Measurements from ENCODE around the gene NEURL3. TPM values are rescaled to one million over a fixed set of nuclear protein-coding genes. Genes with fewer than 3 reads are reported as not detected.

The NEURL3 gene
- total and polyA plus RNA-seq, 7 experiments from 2014 or later = 0.27 to 1.3 (median 0.43) TPM; not detected in 4

DNA sequence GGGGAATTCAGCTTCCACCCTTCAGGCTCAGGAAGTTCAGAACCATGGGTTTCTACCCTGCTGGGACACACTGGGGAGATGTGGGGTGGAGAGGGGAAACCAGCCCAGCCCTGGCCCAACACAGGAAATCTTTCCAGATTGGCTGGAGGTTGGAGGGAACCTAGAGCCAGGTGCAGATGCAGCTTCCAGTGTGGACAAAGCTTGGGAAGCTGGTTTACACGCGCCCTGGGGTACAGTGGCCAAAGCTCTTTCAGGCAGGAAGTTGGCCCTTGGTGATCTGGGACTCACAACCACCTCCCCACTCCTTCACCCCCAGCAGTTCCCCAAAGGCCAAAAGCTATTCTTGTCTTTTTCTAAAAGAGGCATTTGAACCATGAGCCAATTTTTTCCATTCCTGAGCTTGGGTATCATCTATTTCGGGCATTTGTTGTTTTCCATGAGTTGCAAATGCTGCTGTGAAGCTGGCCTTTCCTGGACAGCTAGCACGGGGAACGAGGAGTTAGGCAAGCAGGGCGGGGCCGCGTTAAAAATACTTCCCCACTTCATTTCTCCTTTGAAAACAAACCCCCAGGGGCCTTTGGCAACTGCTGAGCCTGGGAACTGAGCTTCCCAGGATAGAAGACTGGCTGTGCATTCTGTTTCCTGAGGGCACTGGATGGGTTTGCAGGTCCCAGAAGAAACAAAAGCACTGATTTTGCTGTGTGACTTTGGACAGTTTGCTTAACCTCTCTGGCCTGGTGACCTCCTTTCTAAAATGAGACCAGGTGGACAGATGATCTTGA, 28.3 kb upstream of the NEURL3 start:
- Mint-ChIP-seq H3K27ac (peak overlapping the region in 8 of 9 donors; percentile 9 to 94 (median 40)), H3K4me1 (peaks cover 33 to 78% (median 48%) of the 10 kb centered on the region in 7 donors), H3K27me3 (no peaks in the 10 kb centered on the region), H3K36me3 (peaks cover 0 to 2% (median 0%) of the 10 kb centered on the region in 5 donors), H3K4me3 (no peak overlapping the region), H3K9me3 (peaks cover 0 to 7% (median 0%) of the 10 kb centered on the region in 11 donors)
- H3K27ac ChIP-seq (ENCODE audit: low read depth, low read length) = no peak overlapping the region
- DNase-seq = peak in 1 of 9 donors; percentile 8
- ChIA-PET CTCF (interaction anchor here (0.6 to 2.1 kb wide), 10 partner anchors 7 to 418 kb away, joined by 3 to 7 read pairs (median 3); no protein-coding TSS in a partner anchor), POLR2A (interaction anchor here (0.8 to 17.2 kb wide), 4 partner anchors 11 to 47 kb away, joined by 3 to 241 read pairs (median 4); no protein-coding TSS in a partner anchor)
- intact Hi-C loops (cut with micrococcal nuclease) = loop anchor here in 1 of 2 donors (10.0 kb wide), 1 partner anchor 1509 kb away; the partner anchor contains the start of gene MAL
- no peaks in the 10 kb centered on the region for H3K27me3 ChIP-seq (ENCODE audit: control insufficient read depth in 2 of 2, insufficient read depth in 2 of 2, low read length in 2 of 2)
- no peak overlapping the region for H3K4me3 ChIP-seq (ENCODE audit: low read length)
- peaks cover 0 to 13% (median 0%) of the 10 kb centered on the region in 3 experiments for H3K36me3 ChIP-seq (ENCODE audit: control insufficient read depth in 2 of 3, insufficient read depth in 3 of 3, low read length in 3 of 3)
- peaks cover 24 to 32% of the 10 kb centered on the region in 2 donors for H3K4me1 ChIP-seq (ENCODE audit: control insufficient read depth in 2 of 2, insufficient read depth in 2 of 2, low read length in 2 of 2)
- H3K9me3 ChIP-seq (ENCODE audit: control insufficient read depth in 2 of 3, low read length in 3 of 3) = no peaks in the 10 kb centered on the region
- no peak for ATAC-seq

DNA sequence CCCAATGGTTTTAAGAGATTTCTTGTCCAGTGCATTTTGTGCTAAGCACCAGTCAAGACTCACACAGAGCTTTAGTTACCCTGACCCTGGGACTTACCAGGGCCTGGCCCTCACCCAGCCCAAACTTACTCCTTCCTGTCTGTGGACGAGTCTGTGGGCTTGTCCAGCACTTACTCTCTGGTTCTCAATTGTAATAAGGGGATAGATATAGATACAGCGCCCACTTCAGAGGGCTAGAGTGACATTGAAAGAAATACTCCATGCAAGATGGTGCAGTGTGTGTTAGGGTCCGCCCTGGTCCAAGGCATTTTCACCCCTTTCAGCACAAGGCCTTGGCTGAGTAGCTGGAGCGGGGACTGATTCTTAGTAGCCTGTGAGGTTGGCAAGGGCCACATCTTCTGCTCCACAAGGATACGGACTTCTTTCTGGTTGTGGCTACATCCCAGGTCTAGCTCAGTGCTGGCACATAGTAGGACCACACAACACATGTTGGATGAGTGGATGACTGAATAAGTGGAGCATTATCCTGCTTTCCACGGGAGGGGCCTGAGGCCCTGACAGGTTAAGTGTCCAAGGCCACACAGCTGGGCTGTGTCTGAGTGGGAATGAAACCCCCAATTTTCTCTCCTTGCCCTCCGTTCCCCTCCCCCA, 27.6 kb upstream of the NEURL3 start:
- H3K27me3 Mint-ChIP-seq = no peaks in the 10 kb centered on the region
- H3K36me3 Mint-ChIP-seq = no peaks in the 10 kb centered on the region
- peak overlapping the region in 7 of 10 donors; percentile 1 to 87 (median 76) for H3K4me3 Mint-ChIP-seq
- CTCF ChIA-PET = interaction anchor here (0.6 to 2.1 kb wide), 9 partner anchors 8 to 419 kb away, joined by 3 to 7 read pairs (median 3); no protein-coding TSS in a partner anchor
- peak overlapping the region; percentile 81 to 97 (median 93) for H3K27ac Mint-ChIP-seq
- POLR2A ChIA-PET = interaction anchor here (0.8 to 17.2 kb wide), 5 partner anchors 7 to 286 kb away, joined by 3 to 241 read pairs (median 3); partner anchors contain the start of gene ARID5A
- intact Hi-C loops (cut with micrococcal nuclease) = loop anchor here in 1 of 2 donors (1.0 to 10.0 kb wide), 2 partner anchors 125 to 1508 kb away; partner anchors contain the start of gene MAL
- Histone ChIP-seq H3K27me3 (ENCODE audit: control insufficient read depth in 2 of 2, insufficient read depth in 2 of 2, low read length in 2 of 2) (no peaks in the 10 kb centered on the region), H3K27ac (ENCODE audit: low read depth, low read length) (peak overlapping the region; percentile 22), H3K4me1 (ENCODE audit: control insufficient read depth in 2 of 2, insufficient read depth in 2 of 2, low read length in 2 of 2) (peaks cover 31 to 39% of the 10 kb centered on the region in 2 donors), H3K4me3 (ENCODE audit: low read length) (no peak overlapping the region), H3K36me3 (ENCODE audit: control insufficient read depth in 2 of 3, insufficient read depth in 3 of 3, low read length in 3 of 3) (peaks cover 0 to 8% (median 0%) of the 10 kb centered on the region in 3 experiments), H3K9me3 (ENCODE audit: control insufficient read depth in 2 of 3, low read length in 3 of 3) (no peaks in the 10 kb centered on the region)
- no peak for ATAC-seq
- DNase-seq = peak in 1 of 9 donors; percentile 6
- H3K9me3 Mint-ChIP-seq = peaks cover 0 to 4% (median 0%) of the 10 kb centered on the region in 11 donors
- peaks cover 38 to 84% (median 55%) of the 10 kb centered on the region in 7 donors for H3K4me1 Mint-ChIP-seq

DNA sequence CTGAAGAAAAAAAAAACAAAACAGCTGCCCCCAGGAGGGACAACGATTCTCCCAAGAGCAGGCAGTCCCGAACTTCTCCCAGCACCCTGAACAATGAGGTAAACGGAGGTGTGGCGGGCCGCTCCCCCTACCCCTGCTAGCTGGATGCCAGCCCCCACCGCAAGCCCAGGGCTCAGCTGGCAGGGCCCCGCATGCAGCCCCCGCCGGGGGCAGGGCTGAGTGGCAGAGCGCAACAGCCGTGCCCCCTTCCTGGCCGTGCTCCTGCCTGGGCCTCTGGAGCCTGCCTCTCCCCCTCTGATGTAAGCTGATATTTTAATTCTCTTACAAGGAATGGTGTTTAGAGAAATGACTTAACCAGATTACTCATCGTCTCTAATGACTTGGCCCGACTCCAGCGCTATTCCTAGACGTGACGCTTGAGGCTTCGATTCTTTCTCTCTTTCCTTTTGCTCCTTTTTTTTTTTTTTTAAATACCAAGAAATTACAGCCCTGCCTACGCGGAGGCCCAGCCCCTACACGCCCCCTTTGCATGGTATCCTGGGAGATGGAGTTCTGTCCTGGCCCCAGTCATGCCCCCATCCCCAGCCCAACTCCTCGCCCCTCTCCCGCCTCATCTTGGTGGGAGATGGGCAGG, 26.8 kb upstream of the NEURL3 start:
- H3K9me3 ChIP-seq (ENCODE audit: control insufficient read depth in 2 of 3, low read length in 3 of 3) = no peaks in the 10 kb centered on the region
- peak overlapping the region; percentile 69 to 87 (median 78) for H3K4me3 Mint-ChIP-seq
- intact Hi-C loops (cut with micrococcal nuclease) = loop anchor here in 1 of 2 donors (1.0 to 10.0 kb wide), 2 partner anchors 125 to 1507 kb away; partner anchors contain the start of gene MAL
- ChIA-PET CTCF (interaction anchor here (0.5 to 1.3 kb wide), 5 partner anchors 15 to 420 kb away, joined by 3 to 4 read pairs (median 3); no protein-coding TSS in a partner anchor), POLR2A (interaction anchor here (0.9 to 17.2 kb wide), 4 partner anchors 7 to 287 kb away, joined by 3 to 241 read pairs (median 63); partner anchors contain the start of gene ARID5A)
- H3K4me1 Mint-ChIP-seq = peaks cover 39 to 83% (median 59%) of the 10 kb centered on the region in 7 donors
- peaks cover 33 to 42% of the 10 kb centered on the region in 2 donors for H3K4me1 ChIP-seq (ENCODE audit: control insufficient read depth in 2 of 2, insufficient read depth in 2 of 2, low read length in 2 of 2)
- H3K27ac Mint-ChIP-seq = peak overlapping the region; percentile 81 to 97 (median 93)
- no peaks in the 10 kb centered on the region for H3K36me3 ChIP-seq (ENCODE audit: control insufficient read depth in 2 of 3, insufficient read depth in 3 of 3, low read length in 3 of 3)
- peak; percentile 51 to 96 (median 85) for DNase-seq
- H3K9me3 Mint-ChIP-seq = peaks cover 0 to under 1% (median 0%) of the 10 kb centered on the region in 11 donors
- H3K27ac ChIP-seq (ENCODE audit: low read depth, low read length) = peak overlapping the region; percentile 80
- no peaks in the 10 kb centered on the region for H3K27me3 Mint-ChIP-seq
- peak; percentile 63 for ATAC-seq
- H3K27me3 ChIP-seq (ENCODE audit: control insufficient read depth in 2 of 2, insufficient read depth in 2 of 2, low read length in 2 of 2) = no peaks in the 10 kb centered on the region
- H3K4me3 ChIP-seq (ENCODE audit: low read length) = peak overlapping the region; percentile 60
- no peaks in the 10 kb centered on the region for H3K36me3 Mint-ChIP-seq

DNA sequence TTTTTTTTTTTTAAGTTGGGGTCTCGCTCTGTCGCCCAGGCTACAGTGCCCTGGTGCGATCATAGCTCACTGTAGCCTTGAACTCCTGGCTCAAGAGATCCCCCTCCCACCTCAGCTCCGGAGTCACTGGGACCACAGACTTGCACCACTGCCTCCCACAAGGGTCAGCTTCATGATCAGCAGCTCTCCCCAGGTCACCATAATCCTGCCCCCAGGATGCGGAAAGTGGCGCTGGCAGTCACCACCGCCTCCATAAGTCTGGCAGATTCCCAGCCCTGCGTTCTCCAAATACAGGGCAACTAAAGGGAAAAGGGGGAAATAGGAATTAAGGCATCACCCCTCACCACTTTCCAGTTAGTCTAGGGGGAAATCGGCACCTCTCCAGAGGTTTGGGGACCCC, 26.2 kb upstream of the NEURL3 start:
- DNase-seq (peak in 1 of 9 donors; percentile 12), ATAC-seq (no peak)
- H3K9me3 Mint-ChIP-seq = no peaks in the 10 kb centered on the region
- H3K36me3 Mint-ChIP-seq = peaks cover 0 to 1% (median 0%) of the 10 kb centered on the region in 5 donors
- H3K4me1 ChIP-seq (ENCODE audit: control insufficient read depth in 2 of 2, insufficient read depth in 2 of 2, low read length in 2 of 2) = peaks cover 36 to 48% of the 10 kb centered on the region in 2 donors
- H3K27me3 ChIP-seq (ENCODE audit: control insufficient read depth in 2 of 2, insufficient read depth in 2 of 2, low read length in 2 of 2) = no peaks in the 10 kb centered on the region
- H3K27ac ChIP-seq (ENCODE audit: low read depth, low read length) = peak overlapping the region; percentile 80
- POLR2A ChIA-PET = interaction anchor here (0.9 to 17.2 kb wide), 5 partner anchors 8 to 582 kb away, joined by 3 to 241 read pairs (median 4); partner anchors contain the start of gene ARID5A
- H3K36me3 ChIP-seq (ENCODE audit: control insufficient read depth in 2 of 3, insufficient read depth in 3 of 3, low read length in 3 of 3) = no peaks in the 10 kb centered on the region
- H3K4me3 Mint-ChIP-seq = peak overlapping the region in 9 of 10 donors; percentile 27 to 87 (median 76)
- H3K4me1 Mint-ChIP-seq = peaks cover 42 to 88% (median 64%) of the 10 kb centered on the region in 7 donors
- no peaks in the 10 kb centered on the region for H3K27me3 Mint-ChIP-seq
- no peaks in the 10 kb centered on the region for H3K9me3 ChIP-seq (ENCODE audit: control insufficient read depth in 2 of 3, low read length in 3 of 3)
- peak overlapping the region; percentile 60 for H3K4me3 ChIP-seq (ENCODE audit: low read length)
- CTCF ChIA-PET = interaction anchor here (0.5 to 0.7 kb wide), 4 partner anchors 23 to 430 kb away, joined by 3 to 4 read pairs (median 4); no protein-coding TSS in a partner anchor
- intact Hi-C loops (cut with micrococcal nuclease) = loop anchor here in 1 of 2 donors (10.0 kb wide), 1 partner anchor 1507 kb away; the partner anchor contains the start of gene MAL
- H3K27ac Mint-ChIP-seq = peak overlapping the region; percentile 81 to 97 (median 93)

DNA sequence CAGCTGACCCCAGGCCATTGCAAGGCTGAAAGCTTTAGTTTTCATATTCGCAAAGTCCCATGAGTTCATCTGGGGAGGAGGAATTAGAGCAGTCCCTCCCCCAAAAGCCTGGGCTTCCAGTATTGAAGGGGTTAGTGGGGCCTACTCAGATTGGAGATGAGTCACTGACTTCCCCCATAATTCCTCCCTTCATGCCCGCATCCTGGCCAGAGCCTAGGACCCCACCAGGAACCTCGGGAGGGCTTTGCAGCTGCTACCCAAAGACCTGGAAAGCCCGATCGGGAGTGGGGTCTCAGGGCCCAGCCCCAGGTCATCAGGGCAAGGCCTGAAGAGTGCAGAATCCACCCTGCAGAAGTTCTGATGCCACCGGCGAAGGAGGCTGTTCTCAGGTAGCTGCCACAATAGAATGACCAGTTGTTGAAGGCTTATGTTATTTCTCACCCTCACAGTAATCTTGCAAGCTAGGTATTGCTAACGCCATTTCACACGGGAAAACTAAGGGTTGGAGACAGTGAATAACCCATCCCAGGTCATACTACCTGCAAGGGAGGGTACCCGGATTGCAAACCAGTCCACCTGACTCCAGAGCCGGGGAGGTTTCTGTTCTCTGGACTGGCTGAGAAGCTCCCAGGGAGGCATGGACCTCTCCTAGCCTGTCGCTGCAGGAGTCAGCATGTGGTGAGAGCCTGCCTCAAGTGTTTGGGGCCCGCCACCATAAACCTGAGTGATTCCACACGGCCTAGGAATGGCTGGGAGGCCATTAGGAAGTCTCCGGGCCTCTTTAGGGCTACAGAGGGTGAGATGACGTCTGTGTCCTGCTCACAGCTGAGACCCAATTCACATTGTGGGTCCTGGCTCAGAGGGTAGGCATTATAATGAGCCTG, 25.6 kb upstream of the NEURL3 start:
- no peaks in the 10 kb centered on the region for H3K36me3 ChIP-seq (ENCODE audit: control insufficient read depth in 2 of 3, insufficient read depth in 3 of 3, low read length in 3 of 3)
- no peaks in the 10 kb centered on the region for H3K27me3 ChIP-seq (ENCODE audit: control insufficient read depth in 2 of 2, insufficient read depth in 2 of 2, low read length in 2 of 2)
- H3K9me3 ChIP-seq (ENCODE audit: control insufficient read depth in 2 of 3, low read length in 3 of 3) = no peaks in the 10 kb centered on the region
- H3K4me1 ChIP-seq (ENCODE audit: control insufficient read depth in 2 of 2, insufficient read depth in 2 of 2, low read length in 2 of 2) = peaks cover 32 to 44% of the 10 kb centered on the region in 2 donors
- Mint-ChIP-seq H3K36me3 (peaks cover 0 to 1% (median 0%) of the 10 kb centered on the region in 5 donors), H3K4me1 (peaks cover 37 to 88% (median 58%) of the 10 kb centered on the region in 7 donors), H3K4me3 (peak overlapping the region in 7 of 10 donors; percentile 9 to 82 (median 73)), H3K27ac (peak overlapping the region; percentile 30 to 97 (median 93)), H3K9me3 (no peaks in the 10 kb centered on the region), H3K27me3 (no peaks in the 10 kb centered on the region)
- H3K4me3 ChIP-seq (ENCODE audit: low read length) = no peak overlapping the region
- POLR2A ChIA-PET = interaction anchor here (0.5 to 17.2 kb wide), 4 partner anchors 9 to 583 kb away, joined by 3 to 241 read pairs (median 64); partner anchors contain the start of gene ARID5A
- CTCF ChIA-PET = interaction anchor here (0.6 to 6.2 kb wide), 3 partner anchors 12 to 430 kb away, joined by 3 to 26 read pairs (median 4); no protein-coding TSS in a partner anchor
- no peak for ATAC-seq
- peak in 1 of 9 donors; percentile 8 for DNase-seq
- intact Hi-C loops (cut with micrococcal nuclease) = loop anchor here in 1 of 2 donors (10.0 kb wide), 1 partner anchor 1506 kb away; the partner anchor contains the start of gene MAL
- peak overlapping the region; percentile 80 for H3K27ac ChIP-seq (ENCODE audit: low read depth, low read length)
